Mesothelial cell of epicardium (in vitro differentiated cells): ENCODE data around the gene LRCH3. TPM values are rescaled to one million over a fixed set of nuclear protein-coding genes. Genes with fewer than 3 reads are reported as not detected.
"Not testable (repeated sequence)": the region's sequence is repeated elsewhere in the genome, so short reads cannot be mapped to it uniquely, and the experiment has no call there.

ENCODE experiments used
- DNase-seq, 2 experiments: peaks; one replicate each; pipeline ENCODE4 v3.0.0; 2021; ENCODE audit warnings: low spot score in 2 of 2; ENCODE audit not compliant: unreplicated experiment in 2 of 2
- H3K27ac Mint-ChIP-seq: 2 replicates; pipeline ENCODE4 v1.8.0; 2021; ENCODE audit warnings: mixed read lengths
- H3K27me3 Mint-ChIP-seq: 2 replicates; pipeline ENCODE4 v1.8.0; 2021; ENCODE audit warnings: low read depth, mixed read lengths
- H3K36me3 Mint-ChIP-seq: 2 replicates; pipeline ENCODE4 v1.8.0; 2021; ENCODE audit warnings: mixed read lengths
- H3K4me1 Mint-ChIP-seq: 2 replicates; pipeline ENCODE4 v1.8.0; 2021; ENCODE audit warnings: mixed read lengths
- H3K4me3 Mint-ChIP-seq: 2 replicates; pipeline ENCODE4 v1.8.0; 2021; ENCODE audit warnings: mild to moderate bottlenecking, moderate library complexity, mixed read lengths
- H3K9me3 Mint-ChIP-seq: 2 replicates; pipeline ENCODE4 v1.8.0; 2021; ENCODE audit warnings: mixed read lengths
- CTCF ChIP-seq: fragments of 200-600 bp; sonication (generic); IDR thresholded peaks from one replicate; pipeline ENCODE4 v1.5.0; 2021; ENCODE audit warnings: antibody characterized with exemption; ENCODE audit not compliant: unreplicated experiment
- total RNA-seq: library from RNA; stranded (reverse); gene quantifications from 3 replicates; pipeline ENCODE4 v1.2.1, GENCODE V29; 2021

Gene LRCH3
- total RNA-seq, 1 donor from 2014 or later = 82.6 TPM

GRCh38 chr3:197908957-197909701 lies 118.1 kb downstream of the LRCH3 start:
- no peaks in the 10 kb centered on the region for H3K36me3 Mint-ChIP-seq
- no peak overlapping the region for H3K4me3 Mint-ChIP-seq
- peaks cover 7% of the 10 kb centered on the region for H3K4me1 Mint-ChIP-seq
- no peak overlapping the region for H3K27ac Mint-ChIP-seq
- no peaks in the 10 kb centered on the region for H3K9me3 Mint-ChIP-seq
- no peaks in the 10 kb centered on the region for H3K27me3 Mint-ChIP-seq
- TF ChIP-seq CTCF = no peak
- DNase-seq = no peak

GRCh38 chr3:197912741-197913476 lies 121.9 kb downstream of the LRCH3 start:
- DNase-seq = no peak
- H3K9me3 Mint-ChIP-seq = peaks cover 4% of the 10 kb centered on the region
- no peaks in the 10 kb centered on the region for H3K4me1 Mint-ChIP-seq
- TF ChIP-seq CTCF = no peak
- no peak overlapping the region for H3K27ac Mint-ChIP-seq
- H3K36me3 Mint-ChIP-seq = peaks cover 3% of the 10 kb centered on the region
- H3K27me3 Mint-ChIP-seq = no peaks in the 10 kb centered on the region
- H3K4me3 Mint-ChIP-seq = no peak overlapping the region

DNA sequence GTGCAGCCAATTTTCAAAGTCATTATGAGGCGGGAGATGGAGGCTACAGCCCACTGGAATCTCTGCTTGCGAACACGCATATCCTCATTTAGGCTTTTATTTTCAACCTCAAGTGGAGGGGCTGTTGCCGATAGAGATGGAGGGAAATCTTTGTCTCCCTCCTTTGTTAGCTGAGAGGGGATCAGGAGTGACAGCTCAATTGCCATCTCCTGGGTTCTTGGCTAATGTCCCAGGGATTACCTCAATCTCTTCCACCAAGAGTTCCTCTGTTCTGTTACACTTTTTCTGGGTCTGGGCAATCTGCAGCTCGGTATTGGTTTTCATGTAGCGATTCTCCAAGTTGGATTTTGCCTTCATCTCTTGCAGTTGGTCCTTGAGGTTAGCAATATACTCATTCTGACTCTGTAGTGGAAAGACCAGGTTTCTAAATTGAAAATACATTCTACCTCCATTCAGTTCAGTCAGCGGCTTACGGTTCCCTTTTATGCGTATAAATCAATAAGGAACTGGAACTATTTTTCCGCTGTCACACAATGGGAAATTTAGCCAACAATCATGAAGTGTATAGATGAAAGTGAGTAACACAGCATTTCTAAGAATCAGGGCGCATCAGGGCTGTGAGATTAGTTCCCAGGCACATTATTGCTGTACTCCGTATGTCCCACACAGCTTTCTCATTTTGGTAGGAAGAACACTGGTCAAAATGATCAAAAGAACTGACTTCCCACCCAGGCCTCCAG lies 122.8 kb downstream of the LRCH3 start:
- H3K4me3 Mint-ChIP-seq = no peak overlapping the region
- H3K27ac Mint-ChIP-seq = no peak overlapping the region
- H3K36me3 Mint-ChIP-seq = peaks cover 3% of the 10 kb centered on the region
- H3K9me3 Mint-ChIP-seq = peaks cover 4% of the 10 kb centered on the region
- H3K4me1 Mint-ChIP-seq = no peaks in the 10 kb centered on the region
- no peak for DNase-seq
- no peak for TF ChIP-seq CTCF
- H3K27me3 Mint-ChIP-seq = no peaks in the 10 kb centered on the region

GRCh38 chr3:197921429-197922275 lies 130.6 kb downstream of the LRCH3 start:
- H3K36me3 Mint-ChIP-seq = peaks cover 11% of the 10 kb centered on the region
- DNase-seq, H3K27me3 Mint-ChIP-seq, H3K4me1 Mint-ChIP-seq, H3K4me3 Mint-ChIP-seq, H3K9me3 Mint-ChIP-seq, H3K27ac Mint-ChIP-seq: not testable (repeated sequence)

- TF ChIP-seq CTCF = no peak
- H3K27ac Mint-ChIP-seq = no peak overlapping the region
- H3K4me3 Mint-ChIP-seq = no peak overlapping the region
- no peaks in the 10 kb centered on the region for H3K27me3 Mint-ChIP-seq
- no peak for DNase-seq
- H3K36me3 Mint-ChIP-seq = peaks cover 23% of the 10 kb centered on the region
- no peaks in the 10 kb centered on the region for H3K4me1 Mint-ChIP-seq
- peaks cover 4% of the 10 kb centered on the region for H3K9me3 Mint-ChIP-seq
Observed at GRCh38 chr3:197926418-197926817, 135.4 kb downstream of the LRCH3 start.

DNA sequence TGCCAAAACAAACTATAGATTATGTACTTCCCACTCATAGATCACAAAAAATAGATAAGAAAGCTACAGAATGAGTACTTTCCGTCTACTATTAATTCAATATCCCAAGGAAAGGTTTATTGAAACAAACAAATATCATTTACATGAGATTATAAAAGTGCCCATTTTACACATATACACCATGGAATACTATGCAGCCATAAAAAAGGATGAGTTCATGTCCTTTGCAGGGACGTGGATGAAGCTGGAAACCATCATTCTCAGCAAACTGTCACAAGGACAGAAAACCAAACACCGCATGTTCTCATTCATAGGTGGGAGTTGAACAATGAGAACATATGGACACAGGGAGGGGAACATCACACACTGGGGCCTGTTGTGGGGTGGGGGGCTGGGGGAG lies 136.5 kb downstream of the LRCH3 start:
- DNase-seq, H3K9me3 Mint-ChIP-seq, H3K4me3 Mint-ChIP-seq, H3K27ac Mint-ChIP-seq, H3K4me1 Mint-ChIP-seq, H3K27me3 Mint-ChIP-seq: not testable (repeated sequence)
- peaks cover 18% of the 10 kb centered on the region for H3K36me3 Mint-ChIP-seq
